LNCaP clone FGC (cell line): ENCODE data around the gene FXYD5.

Source experiments
- DNase-seq: peaks from one replicate; pipeline ENCODE4 v3.0.0-alpha.2; 2011; ENCODE audit warnings: low read depth
- H3K4me3 ChIP-seq: 2 replicates; pipeline ENCODE4 v1.5.1; 2011; ENCODE audit warnings: mild to moderate bottlenecking, low read depth, low read length, control low read depth
- CTCF ChIP-seq: IDR thresholded peaks from 2 replicates; pipeline ENCODE4 v1.5.1; 2012; ENCODE audit warnings: mild to moderate bottlenecking; ENCODE audit not compliant: control insufficient read depth, insufficient read depth; ENCODE audit errors: extremely low read depth

Gene FXYD5

GRCh38 chr19:35204799-35205732, 50.5 kb downstream of the FXYD5 start:
- no peak for DNase-seq
- H3K4me3 ChIP-seq = no peak overlapping the region
- no peak for TF ChIP-seq CTCF

GRCh38 chr19:35205733-35206323, 51.3 kb downstream of the FXYD5 start:
- no peak for DNase-seq
- TF ChIP-seq CTCF = no peak
- no peak overlapping the region for H3K4me3 ChIP-seq

- TF ChIP-seq CTCF = no peak
- H3K4me3 ChIP-seq = no peak overlapping the region
- no peak for DNase-seq
These were observed 51.8 kb downstream of the FXYD5 start for GRCh38 chr19:35206379-35206778.

GRCh38 chr19:35206855-35207254, 52.3 kb downstream of the FXYD5 start:
- H3K4me3 ChIP-seq = no peak overlapping the region
- DNase-seq = no peak
- no peak for TF ChIP-seq CTCF

- DNase-seq = no peak
- H3K4me3 ChIP-seq = no peak overlapping the region
- no peak for TF ChIP-seq CTCF
These were observed 52.9 kb downstream of the FXYD5 start for GRCh38 chr19:35207391-35207871.

- H3K4me3 ChIP-seq = no peak overlapping the region
- no peak for TF ChIP-seq CTCF
These were observed 53.6 kb downstream of the FXYD5 start for GRCh38 chr19:35208121-35208520.

GRCh38 chr19:35209646-35210045, 55.1 kb downstream of the FXYD5 start:
- TF ChIP-seq CTCF = no peak
- DNase-seq = no peak

More at GRCh38 chr19:35208121-35208520, 53.6 kb downstream of the FXYD5 start:
- DNase-seq = no peak

More at GRCh38 chr19:35209646-35210045, 55.1 kb downstream of the FXYD5 start:
- H3K4me3 ChIP-seq = no peak overlapping the region
